Measurements from ENCODE around the gene NOTCH4. TPM values are rescaled to one million over a fixed set of nuclear protein-coding genes. Genes with fewer than 3 reads are reported as not detected.
A peak's percentile ranks its signal among the peaks of the same experiment; 100 is the strongest.
"Not testable (repeated sequence)": the region's sequence is repeated elsewhere in the genome, so short reads cannot be mapped to it uniquely, and the experiment has no call there.

The NOTCH4 gene
- total RNA-seq, 1 donor from 2014 or later, result 1.4 TPM

DNA sequence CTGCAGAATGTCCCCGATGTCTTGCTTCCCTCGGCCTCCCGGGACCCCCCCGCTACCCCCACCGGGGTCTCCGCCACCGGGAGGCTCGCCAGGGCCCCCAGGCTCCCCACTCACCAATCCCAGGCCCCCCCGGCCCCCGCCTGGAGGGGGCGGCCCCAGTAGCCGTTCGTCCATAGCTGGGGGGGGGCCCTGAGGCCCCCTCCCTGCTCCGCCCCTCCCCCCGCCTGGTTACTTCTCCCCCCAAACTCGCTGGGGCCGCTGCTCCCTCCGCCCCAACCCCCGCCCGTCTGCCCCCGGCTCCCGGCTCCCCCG is 34.2 kb downstream of the NOTCH4 start:
- H3K36me3 Mint-ChIP-seq (ENCODE audit: low read depth), result peaks cover 10% of the 10 kb centered on the region

DNA sequence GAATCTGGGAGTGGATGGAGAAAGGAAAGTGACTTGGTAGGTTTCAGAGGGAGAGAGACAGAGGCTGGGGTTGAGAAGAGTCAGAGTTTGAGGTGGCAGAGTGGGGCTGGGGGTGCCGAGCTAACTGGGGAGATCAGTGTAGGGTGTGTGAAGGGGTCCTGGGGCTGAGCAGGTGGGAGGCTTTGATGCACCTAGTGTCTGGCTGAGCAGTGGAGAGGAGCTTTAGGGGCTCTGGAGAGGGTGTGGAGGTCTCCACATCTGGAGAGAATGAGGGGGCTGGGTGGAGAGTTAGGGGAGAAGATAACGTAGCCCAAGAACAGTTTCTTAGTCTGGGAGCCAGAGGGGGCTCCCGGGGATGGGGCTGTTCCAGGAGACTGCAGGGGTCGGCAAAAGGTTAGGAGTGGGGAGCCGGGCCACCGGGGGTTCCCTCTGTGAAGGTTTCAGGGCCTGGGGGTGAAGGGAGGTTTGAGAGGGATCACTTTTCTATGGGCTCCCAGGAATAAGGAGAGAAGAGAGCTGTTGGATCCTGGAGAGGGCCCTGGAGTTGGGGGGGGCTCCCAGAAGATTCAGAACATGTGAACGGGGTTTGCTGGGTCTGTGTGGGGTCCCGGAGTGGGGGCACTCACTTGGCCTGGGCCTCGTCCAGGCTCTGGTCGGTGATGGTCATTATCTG is 34.7 kb downstream of the NOTCH4 start:
- H3K27ac Mint-ChIP-seq (ENCODE audit: unreplicated experiment), result peak overlapping the region; percentile 93
- DNase-seq (ENCODE audit: low spot score), result no peak
- H3K4me1 Mint-ChIP-seq (ENCODE audit: low read depth), result peaks cover 64% of the 10 kb centered on the region
- TF ChIP-seq, protein P1, sequence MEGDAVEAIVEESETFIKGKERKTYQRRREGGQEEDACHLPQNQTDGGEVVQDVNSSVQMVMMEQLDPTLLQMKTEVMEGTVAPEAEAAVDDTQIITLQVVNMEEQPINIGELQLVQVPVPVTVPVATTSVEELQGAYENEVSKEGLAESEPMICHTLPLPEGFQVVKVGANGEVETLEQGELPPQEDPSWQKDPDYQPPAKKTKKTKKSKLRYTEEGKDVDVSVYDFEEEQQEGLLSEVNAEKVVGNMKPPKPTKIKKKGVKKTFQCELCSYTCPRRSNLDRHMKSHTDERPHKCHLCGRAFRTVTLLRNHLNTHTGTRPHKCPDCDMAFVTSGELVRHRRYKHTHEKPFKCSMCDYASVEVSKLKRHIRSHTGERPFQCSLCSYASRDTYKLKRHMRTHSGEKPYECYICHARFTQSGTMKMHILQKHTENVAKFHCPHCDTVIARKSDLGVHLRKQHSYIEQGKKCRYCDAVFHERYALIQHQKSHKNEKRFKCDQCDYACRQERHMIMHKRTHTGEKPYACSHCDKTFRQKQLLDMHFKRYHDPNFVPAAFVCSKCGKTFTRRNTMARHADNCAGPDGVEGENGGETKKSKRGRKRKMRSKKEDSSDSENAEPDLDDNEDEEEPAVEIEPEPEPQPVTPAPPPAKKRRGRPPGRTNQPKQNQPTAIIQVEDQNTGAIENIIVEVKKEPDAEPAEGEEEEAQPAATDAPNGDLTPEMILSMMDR (IDR thresholded peaks at IDR 0.05), result no peak
- peak overlapping the region; percentile 92 for H3K4me3 Mint-ChIP-seq (ENCODE audit: unreplicated experiment)
- H3K27me3 Mint-ChIP-seq (ENCODE audit: low read depth), result no peaks in the 10 kb centered on the region
- H3K9me3 Mint-ChIP-seq (ENCODE audit: low read depth), result no peaks in the 10 kb centered on the region
- H3K36me3 Mint-ChIP-seq (ENCODE audit: low read depth), result peaks cover 10% of the 10 kb centered on the region

More for the DNA sequence above, 34.2 kb downstream of the NOTCH4 start:
- no peak for DNase-seq (ENCODE audit: low spot score)
- H3K9me3 Mint-ChIP-seq (ENCODE audit: low read depth), result no peaks in the 10 kb centered on the region
- H3K4me1 Mint-ChIP-seq (ENCODE audit: low read depth), result peaks cover 66% of the 10 kb centered on the region
- no peaks in the 10 kb centered on the region for H3K27me3 Mint-ChIP-seq (ENCODE audit: low read depth)
- TF ChIP-seq, protein P1 (IDR thresholded peaks at IDR 0.05), result no peak
- peak overlapping the region; percentile 92 for H3K4me3 Mint-ChIP-seq (ENCODE audit: unreplicated experiment)
- H3K27ac Mint-ChIP-seq (ENCODE audit: unreplicated experiment), result peak overlapping the region; percentile 93

DNA sequence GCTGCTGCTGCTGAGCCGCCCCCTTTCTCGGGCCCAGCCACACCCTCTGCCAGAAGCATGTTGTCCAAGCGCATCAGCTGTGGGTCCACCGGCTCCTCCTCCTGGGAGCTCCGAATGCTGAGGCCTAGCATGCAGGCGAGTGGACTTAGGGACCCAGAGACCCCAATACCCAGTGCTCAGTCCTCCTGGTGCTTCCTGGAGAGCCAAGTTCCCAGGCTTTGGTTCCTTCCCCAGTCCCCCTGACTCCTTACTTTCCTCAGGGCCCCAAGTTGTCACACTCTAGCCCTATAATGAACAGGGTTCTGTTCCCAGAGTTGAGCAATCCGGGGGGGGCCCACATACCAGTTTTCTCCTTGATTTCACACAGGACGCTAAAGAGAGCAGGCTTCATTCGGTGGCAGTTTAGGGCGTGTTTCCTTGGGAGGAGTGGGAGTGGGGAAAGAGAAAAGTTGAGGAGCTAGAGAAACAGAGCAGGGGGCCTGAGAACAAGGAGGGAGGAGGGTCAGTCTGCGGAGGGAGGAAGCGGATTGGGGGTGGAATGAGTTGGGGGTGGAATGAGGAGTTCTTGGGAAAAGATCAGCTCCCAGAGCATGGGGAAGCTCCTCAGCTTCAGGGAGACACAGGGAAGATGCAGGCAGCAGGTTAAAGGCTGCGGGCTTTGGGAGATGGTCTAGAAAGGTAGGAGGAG is 35.3 kb downstream of the NOTCH4 start:
- Mint-ChIP-seq H3K27me3 (ENCODE audit: low read depth) (no peaks in the 10 kb centered on the region), H3K9me3 (ENCODE audit: low read depth) (no peaks in the 10 kb centered on the region)

DNA sequence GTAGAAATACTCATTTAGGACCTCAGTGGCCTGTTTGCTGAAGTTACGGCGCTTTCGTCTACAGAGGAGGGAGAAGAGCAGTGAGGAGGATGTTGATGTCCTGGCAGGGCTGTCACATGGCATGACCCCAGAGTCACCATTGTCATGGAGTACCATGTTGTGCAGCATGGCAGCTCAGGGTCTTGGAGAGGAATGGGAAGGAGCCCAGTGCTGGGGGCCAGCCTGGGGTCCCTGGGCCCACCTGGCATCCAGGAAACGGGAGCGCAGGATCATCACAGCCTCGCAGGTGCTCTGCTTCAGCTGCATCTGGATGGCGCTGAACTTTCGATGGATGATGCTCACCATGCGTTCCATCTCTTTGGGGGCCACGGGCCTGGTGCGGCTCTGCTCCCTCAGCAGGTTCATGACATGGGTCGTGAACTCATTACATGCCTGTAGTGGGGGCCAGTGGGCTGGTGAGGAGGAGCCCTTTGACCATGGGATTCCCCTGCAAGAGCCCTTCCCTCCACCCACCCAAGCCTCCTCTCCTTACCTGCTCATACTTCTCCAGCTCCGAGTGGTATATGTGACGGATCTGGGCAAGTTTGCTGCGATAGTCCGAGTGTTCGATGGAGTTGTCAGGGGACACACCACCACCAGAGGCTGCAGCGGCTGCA is 36.0 kb downstream of the NOTCH4 start:
- not testable (repeated sequence) for H3K27me3 Mint-ChIP-seq (ENCODE audit: low read depth); H3K9me3 Mint-ChIP-seq (ENCODE audit: low read depth); H3K36me3 Mint-ChIP-seq (ENCODE audit: low read depth)
- peak overlapping the region; percentile 92 for H3K4me3 Mint-ChIP-seq (ENCODE audit: unreplicated experiment)
- peak; percentile 53 for DNase-seq (ENCODE audit: low spot score)
- peaks cover 62% of the 10 kb centered on the region for H3K4me1 Mint-ChIP-seq (ENCODE audit: low read depth)
- peak overlapping the region; percentile 41 for H3K27ac Mint-ChIP-seq (ENCODE audit: unreplicated experiment)

More for the DNA sequence above, 35.3 kb downstream of the NOTCH4 start:
- no peak for DNase-seq (ENCODE audit: low spot score)
- H3K27ac Mint-ChIP-seq (ENCODE audit: unreplicated experiment), result peak overlapping the region; percentile 93
- peaks cover 64% of the 10 kb centered on the region for H3K4me1 Mint-ChIP-seq (ENCODE audit: low read depth)
- TF ChIP-seq, protein P1 (IDR thresholded peaks at IDR 0.05), result no peak
- H3K36me3 Mint-ChIP-seq (ENCODE audit: low read depth), result peaks cover 10% of the 10 kb centered on the region
- H3K4me3 Mint-ChIP-seq (ENCODE audit: unreplicated experiment), result peak overlapping the region; percentile 92

DNA sequence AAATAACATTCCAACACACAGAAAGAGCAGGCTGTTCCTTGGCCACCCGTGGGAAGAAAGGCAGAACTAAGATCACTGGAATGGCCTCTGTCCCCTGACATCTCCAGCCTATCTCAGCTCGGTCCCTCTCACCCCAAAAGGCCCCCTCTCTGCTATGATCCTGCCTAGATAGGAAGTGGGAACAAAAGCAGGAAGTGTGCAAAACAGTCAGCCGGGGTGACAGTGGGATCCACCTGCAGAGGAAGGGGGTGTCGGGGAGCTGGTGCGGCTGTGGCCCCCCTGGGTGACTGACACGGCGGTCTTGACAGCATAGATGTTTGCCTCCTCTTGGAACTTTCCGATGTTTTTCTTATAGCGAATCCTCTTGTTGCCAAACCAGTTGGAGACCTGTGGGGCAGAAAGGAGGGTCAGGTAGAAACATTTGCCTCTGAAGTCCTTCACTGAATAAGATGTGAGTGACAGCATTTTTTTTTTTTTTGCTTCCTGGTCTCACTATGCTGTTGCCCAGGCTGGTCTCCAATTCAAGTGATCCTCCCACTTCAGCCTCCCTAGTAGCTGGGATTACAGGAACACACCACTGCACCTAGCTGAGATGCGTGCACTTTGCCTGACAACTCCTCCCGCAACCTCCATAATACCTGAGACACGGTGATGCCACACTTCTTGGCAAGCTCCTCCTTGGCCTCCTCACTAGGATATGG is 36.7 kb downstream of the NOTCH4 start:
- peak; percentile 57 for DNase-seq (ENCODE audit: low spot score)
- no peaks in the 10 kb centered on the region for H3K27me3 Mint-ChIP-seq (ENCODE audit: low read depth)
- H3K36me3 Mint-ChIP-seq (ENCODE audit: low read depth), result peaks cover 10% of the 10 kb centered on the region
- H3K4me1 Mint-ChIP-seq (ENCODE audit: low read depth), result peaks cover 55% of the 10 kb centered on the region
- H3K9me3 Mint-ChIP-seq (ENCODE audit: low read depth), result no peaks in the 10 kb centered on the region
- no peak overlapping the region for H3K4me3 Mint-ChIP-seq (ENCODE audit: unreplicated experiment)
- H3K27ac Mint-ChIP-seq (ENCODE audit: unreplicated experiment), result peak overlapping the region; percentile 12
- TF ChIP-seq, protein P1 (IDR thresholded peaks at IDR 0.05), result no peak

DNA sequence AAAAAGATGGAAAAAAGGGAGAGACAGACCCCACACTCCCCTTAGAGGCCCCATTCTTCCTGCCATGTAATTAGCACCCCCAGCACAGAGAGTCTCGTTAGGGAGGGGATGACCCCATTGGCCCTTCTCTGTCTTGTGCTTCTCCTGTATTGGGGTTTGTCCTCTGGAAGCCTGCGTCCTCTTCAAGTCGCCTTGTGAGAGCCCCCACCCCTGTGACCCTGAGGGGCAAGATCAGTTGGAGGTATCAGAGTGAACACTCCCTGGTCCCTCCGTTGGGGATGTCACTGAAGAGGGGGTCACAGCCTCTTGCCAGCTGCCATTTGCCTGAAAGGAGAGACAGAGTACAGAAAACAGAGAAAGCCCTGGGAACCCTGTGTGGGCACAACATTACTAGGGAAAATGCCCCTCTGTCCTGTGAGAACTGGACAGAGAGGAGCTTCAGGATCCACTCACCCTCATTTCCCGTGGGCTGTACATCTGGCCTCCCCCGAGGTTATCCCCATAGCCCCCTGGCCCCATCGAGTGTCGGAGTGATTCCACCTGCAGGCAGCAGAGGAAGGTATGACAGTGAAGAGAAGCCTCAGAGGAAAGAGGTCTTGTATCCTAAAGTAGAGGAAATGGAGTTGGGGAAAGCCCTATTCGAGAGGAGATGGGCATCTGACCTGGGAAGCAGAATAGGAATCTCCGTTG is 37.6 kb downstream of the NOTCH4 start:
- not testable (repeated sequence) for H3K36me3 Mint-ChIP-seq (ENCODE audit: low read depth); H3K27me3 Mint-ChIP-seq (ENCODE audit: low read depth); H3K9me3 Mint-ChIP-seq (ENCODE audit: low read depth); H3K4me3 Mint-ChIP-seq (ENCODE audit: unreplicated experiment)
- peak overlapping the region; percentile 78 for H3K27ac Mint-ChIP-seq (ENCODE audit: unreplicated experiment)
- DNase-seq (ENCODE audit: low spot score), result peak; percentile 63
- H3K4me1 Mint-ChIP-seq (ENCODE audit: low read depth), result peaks cover 46% of the 10 kb centered on the region

DNA sequence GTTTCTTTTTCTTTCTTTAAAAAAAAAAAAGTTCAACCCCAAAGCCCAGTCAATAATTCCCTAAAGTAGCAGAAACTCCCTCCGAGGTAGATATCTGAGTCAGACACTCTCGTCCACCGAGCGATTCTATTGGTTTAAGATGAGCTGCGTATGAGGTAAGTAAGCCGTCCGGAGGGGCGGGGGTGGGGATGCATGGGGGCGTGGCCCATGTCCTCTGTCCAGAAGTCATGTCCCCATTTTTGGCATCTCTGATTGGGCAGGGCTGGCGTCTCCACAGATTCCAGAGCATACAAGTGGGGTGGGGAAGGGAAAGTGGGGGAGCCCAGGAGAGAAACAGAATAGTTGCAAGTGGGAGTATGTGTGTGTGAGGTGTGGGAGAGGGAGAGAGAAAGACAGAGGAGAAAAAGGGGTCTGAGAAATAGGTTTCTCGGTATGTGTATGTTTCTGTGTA is 38.2 kb downstream of the NOTCH4 start:
- H3K4me3 Mint-ChIP-seq (ENCODE audit: unreplicated experiment); H3K27me3 Mint-ChIP-seq (ENCODE audit: low read depth): not testable (repeated sequence)
- peaks cover 42% of the 10 kb centered on the region for H3K4me1 Mint-ChIP-seq (ENCODE audit: low read depth)

More for the DNA sequence above, 38.2 kb downstream of the NOTCH4 start:
- not testable (repeated sequence) for H3K9me3 Mint-ChIP-seq (ENCODE audit: low read depth)
- H3K36me3 Mint-ChIP-seq (ENCODE audit: low read depth), result peaks cover 11% of the 10 kb centered on the region
- peak; percentile 48 for DNase-seq (ENCODE audit: low spot score)
- peak overlapping the region; percentile 78 for H3K27ac Mint-ChIP-seq (ENCODE audit: unreplicated experiment)
